Keratinocyte (primary cell): ENCODE results near the gene SMYD3.

Experiments used
- EZH2 ChIP-seq: IDR thresholded peaks from one replicate; pipeline ENCODE4 v1.6.1; 2012; ENCODE audit warnings: inconsistent platforms, mild to moderate bottlenecking, low read length, moderate library complexity
- TF ChIP-seq, protein P1 (sequence below), 3 experiments: IDR thresholded peaks in 1 of 3; conservative IDR thresholded peaks in 1 of 3; optimal IDR thresholded peaks in 1 of 3; 2 replicates in 2 of 3; 3 replicates in 1 of 3; pipeline versions ENCODE3 to v1.5.1; 2011; ENCODE audit warnings: low read length in 3 of 3, mild to moderate bottlenecking in 3 of 3, moderate library complexity in 2 of 3, control low read depth in 1 of 3, inconsistent platforms in 1 of 3; ENCODE audit not compliant: insufficient read depth in 2 of 3; ENCODE audit errors: extremely low read depth in 1 of 3

DNA sequence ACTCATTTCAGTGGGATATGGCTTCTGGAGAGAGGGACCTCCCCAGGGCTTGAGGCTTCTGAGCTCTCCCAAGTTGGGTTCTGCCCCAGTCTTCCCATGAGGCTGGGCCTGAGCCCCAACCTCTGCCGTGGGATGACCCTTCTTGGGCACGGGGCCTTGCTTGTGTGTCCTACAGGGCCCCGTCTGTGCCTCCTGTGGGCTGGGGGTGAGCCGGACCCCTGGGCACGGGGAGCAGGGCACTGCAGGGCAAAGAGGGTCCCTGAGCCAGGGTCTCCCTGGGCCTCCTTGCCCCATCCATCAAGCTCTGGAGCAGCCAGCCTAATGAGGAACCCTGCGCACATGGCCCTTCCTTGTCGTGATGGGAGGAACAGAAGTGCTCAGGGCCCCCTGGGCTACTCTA is 5.2 kb upstream of the SMYD3 start:
- TF ChIP-seq, protein P1, sequence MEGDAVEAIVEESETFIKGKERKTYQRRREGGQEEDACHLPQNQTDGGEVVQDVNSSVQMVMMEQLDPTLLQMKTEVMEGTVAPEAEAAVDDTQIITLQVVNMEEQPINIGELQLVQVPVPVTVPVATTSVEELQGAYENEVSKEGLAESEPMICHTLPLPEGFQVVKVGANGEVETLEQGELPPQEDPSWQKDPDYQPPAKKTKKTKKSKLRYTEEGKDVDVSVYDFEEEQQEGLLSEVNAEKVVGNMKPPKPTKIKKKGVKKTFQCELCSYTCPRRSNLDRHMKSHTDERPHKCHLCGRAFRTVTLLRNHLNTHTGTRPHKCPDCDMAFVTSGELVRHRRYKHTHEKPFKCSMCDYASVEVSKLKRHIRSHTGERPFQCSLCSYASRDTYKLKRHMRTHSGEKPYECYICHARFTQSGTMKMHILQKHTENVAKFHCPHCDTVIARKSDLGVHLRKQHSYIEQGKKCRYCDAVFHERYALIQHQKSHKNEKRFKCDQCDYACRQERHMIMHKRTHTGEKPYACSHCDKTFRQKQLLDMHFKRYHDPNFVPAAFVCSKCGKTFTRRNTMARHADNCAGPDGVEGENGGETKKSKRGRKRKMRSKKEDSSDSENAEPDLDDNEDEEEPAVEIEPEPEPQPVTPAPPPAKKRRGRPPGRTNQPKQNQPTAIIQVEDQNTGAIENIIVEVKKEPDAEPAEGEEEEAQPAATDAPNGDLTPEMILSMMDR (optimal IDR thresholded peaks at IDR 0.05 in 1 of 3, IDR thresholded peaks at IDR 0.05 in 1 of 3, conservative IDR thresholded peaks at IDR 0.05 in 1 of 3; ENCODE audit: extremely low read depth in 1 of 3, insufficient read depth in 2 of 3, low read length in 3 of 3), result no peak
- TF ChIP-seq EZH2, result no peak
